ENCODE data around the gene IGSF5.

The IGSF5 gene

GRCh38 chr21:39818557-39818956 is 73.6 kb downstream of the IGSF5 start:
- TF ChIP-seq, protein P1, sequence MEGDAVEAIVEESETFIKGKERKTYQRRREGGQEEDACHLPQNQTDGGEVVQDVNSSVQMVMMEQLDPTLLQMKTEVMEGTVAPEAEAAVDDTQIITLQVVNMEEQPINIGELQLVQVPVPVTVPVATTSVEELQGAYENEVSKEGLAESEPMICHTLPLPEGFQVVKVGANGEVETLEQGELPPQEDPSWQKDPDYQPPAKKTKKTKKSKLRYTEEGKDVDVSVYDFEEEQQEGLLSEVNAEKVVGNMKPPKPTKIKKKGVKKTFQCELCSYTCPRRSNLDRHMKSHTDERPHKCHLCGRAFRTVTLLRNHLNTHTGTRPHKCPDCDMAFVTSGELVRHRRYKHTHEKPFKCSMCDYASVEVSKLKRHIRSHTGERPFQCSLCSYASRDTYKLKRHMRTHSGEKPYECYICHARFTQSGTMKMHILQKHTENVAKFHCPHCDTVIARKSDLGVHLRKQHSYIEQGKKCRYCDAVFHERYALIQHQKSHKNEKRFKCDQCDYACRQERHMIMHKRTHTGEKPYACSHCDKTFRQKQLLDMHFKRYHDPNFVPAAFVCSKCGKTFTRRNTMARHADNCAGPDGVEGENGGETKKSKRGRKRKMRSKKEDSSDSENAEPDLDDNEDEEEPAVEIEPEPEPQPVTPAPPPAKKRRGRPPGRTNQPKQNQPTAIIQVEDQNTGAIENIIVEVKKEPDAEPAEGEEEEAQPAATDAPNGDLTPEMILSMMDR (IDR thresholded peaks at IDR 0.05) = no peak
- TF ChIP-seq ZFX (IDR thresholded peaks at IDR 0.05; ENCODE audit: borderline replicate concordance) = no peak
- H3K27ac ChIP-seq = no peak overlapping the region

DNA sequence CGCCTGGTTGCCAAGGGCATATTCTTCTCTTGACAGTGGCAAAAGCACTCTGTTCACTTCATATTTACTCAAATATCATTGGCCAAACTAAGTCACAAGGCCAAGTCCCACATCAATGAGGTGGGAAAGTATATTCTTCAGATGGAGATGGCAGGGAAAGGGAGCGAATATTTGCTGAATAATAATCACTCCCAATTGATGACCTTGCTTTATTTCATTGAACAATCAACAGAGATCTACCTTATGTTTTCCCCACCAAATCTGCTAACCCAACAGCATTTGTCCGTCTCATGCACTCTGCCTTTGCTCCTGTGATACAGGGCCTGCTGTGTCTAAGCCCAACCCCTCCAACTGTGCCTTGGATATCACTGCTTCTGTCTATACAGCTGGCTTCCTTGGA is 77.1 kb downstream of the IGSF5 start:
- TF ChIP-seq ZFX (IDR thresholded peaks at IDR 0.05; ENCODE audit: borderline replicate concordance) = no peak
- H3K27ac ChIP-seq = no peak overlapping the region

DNA sequence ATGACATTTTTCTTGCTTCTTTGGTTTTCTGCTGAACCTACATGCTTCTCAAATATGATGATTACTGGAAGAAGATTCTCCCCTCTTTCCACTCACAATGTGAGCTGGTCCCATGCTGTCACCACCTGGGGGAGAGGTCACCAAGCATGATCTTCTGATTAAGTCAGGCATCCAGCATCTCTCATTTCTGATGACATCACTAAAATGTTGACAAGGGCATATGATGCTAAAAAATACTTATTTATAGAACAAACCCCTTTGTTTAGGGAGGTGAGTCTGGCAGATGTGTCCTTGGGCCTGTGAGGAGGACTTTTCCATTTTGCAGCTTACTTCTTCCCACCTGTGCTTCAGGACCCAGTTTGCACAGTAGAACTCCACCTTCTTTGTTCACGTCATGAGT is 80.3 kb downstream of the IGSF5 start:
- TF ChIP-seq, protein P1 (IDR thresholded peaks at IDR 0.05) = no peak
- TF ChIP-seq ZFX (IDR thresholded peaks at IDR 0.05; ENCODE audit: borderline replicate concordance) = no peak
- no peak overlapping the region for H3K27ac ChIP-seq

GRCh38 chr21:39834543-39834942 is 89.6 kb downstream of the IGSF5 start:
- TF ChIP-seq ZFX (IDR thresholded peaks at IDR 0.05; ENCODE audit: borderline replicate concordance) = no peak
- TF ChIP-seq, protein P1 (IDR thresholded peaks at IDR 0.05) = no peak
- no peak overlapping the region for H3K27ac ChIP-seq

- H3K27ac ChIP-seq = no peak overlapping the region
- no peak for TF ChIP-seq ZFX (IDR thresholded peaks at IDR 0.05; ENCODE audit: borderline replicate concordance)
- TF ChIP-seq, protein P1 (IDR thresholded peaks at IDR 0.05) = no peak
These were observed 92.9 kb downstream of the IGSF5 start for GRCh38 chr21:39837861-39838359.

DNA sequence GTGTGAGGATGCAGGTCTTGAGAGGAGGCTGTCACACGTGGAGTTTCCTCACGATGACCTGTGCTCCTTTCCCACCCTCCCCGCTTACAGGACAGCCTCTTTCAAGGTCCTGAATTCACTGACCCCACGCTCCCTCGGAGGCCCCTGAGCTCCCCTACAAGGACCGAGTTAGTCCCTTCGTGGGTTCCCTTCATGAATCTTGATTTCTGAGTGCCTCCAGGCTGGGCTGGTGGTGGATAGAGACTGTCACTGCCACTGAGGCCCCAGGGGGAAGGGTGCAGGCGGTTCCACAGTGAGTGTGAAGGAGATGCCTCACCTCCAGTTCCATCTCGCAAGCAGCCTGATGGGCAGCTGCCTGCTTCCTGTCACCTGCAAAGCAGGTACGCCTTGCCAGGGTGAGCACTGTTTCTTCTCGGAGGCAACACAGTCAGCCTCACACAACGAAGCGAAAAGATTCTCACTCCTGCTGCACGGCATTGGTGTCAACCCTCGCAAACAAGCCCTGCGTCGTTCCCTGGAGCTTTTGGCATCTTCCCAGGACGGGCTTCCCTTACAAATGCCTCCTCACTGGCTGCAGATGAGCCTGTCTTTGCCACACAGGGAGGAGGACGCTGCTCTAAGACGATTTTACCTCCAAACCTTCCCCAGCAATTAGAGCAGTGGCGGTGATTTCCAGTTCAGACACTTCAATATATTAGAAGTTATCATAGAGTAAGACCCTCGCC is 95.6 kb downstream of the IGSF5 start:
- TF ChIP-seq, protein P1 (IDR thresholded peaks at IDR 0.05) = no peak
- no peak for TF ChIP-seq ZFX (IDR thresholded peaks at IDR 0.05; ENCODE audit: borderline replicate concordance)
- H3K27ac ChIP-seq = no peak overlapping the region

- TF ChIP-seq, protein P1 (IDR thresholded peaks at IDR 0.05) = no peak
- no peak overlapping the region for H3K27ac ChIP-seq
These were observed 97.9 kb downstream of the IGSF5 start for GRCh38 chr21:39842741-39843459.
